ENCODE results near the gene DNAH7. TPM values are rescaled to one million over a fixed set of nuclear protein-coding genes. Genes with fewer than 3 reads are reported as not detected.
A peak's percentile ranks its signal among the peaks of the same experiment; 100 is the strongest.

The DNAH7 gene
- total and polyA plus RNA-seq, 10 of the 15 experiments (the other 5 are each of a cell fraction or from before 2014, with no cell fraction given), result 0.05 to 0.61 (median 0.16) TPM

GRCh38 chr2:196080526-196080925, 11.9 kb upstream of the DNAH7 start:
- intact Hi-C loops (cut with micrococcal nuclease; ENCODE audit: unreplicated experiment), result no loop called here

GRCh38 chr2:196079052-196079451, 10.4 kb upstream of the DNAH7 start:
- H3K27me3 ChIP-seq (replicated peaks in 1 of 2; ENCODE audit: control insufficient read depth in 2 of 2, insufficient read depth in 2 of 2, low read length in 1 of 2), result no peaks in the 10 kb centered on the region
- H3K27ac ChIP-seq (ENCODE audit: control insufficient read depth, insufficient read depth), result no peak overlapping the region
- intact Hi-C loops (cut with micrococcal nuclease; ENCODE audit: unreplicated experiment) (loop anchor here (2.0 to 5.0 kb wide), 3 partner anchors 53 to 374 kb away; no protein-coding TSS in a partner anchor), in situ Hi-C loops (cut with MboI) (no loop called here)
- no peak overlapping the region for H3K4me3 ChIP-seq
- 100% methylated on average over 1 of the region's 1 CpG for WGBS (ENCODE audit: insufficient coverage, insufficient replicate concordance, low lambda C conversion rate, missing lambda C conversion rate)
- no TSS peak for BruUV-seq (replicated peaks)
- H3K79me2 ChIP-seq (ENCODE audit: control insufficient read depth, insufficient read depth, low read length), result no peaks in the 10 kb centered on the region
- ChIA-PET CTCF (interaction anchor here (0.7 to 8.2 kb wide), 54 partner anchors 7 to 685 kb away, joined by 3 to 197 read pairs (median 10); partner anchors contain the start of genes DNAH7 and STK17B), POLR2A (interaction anchor here (0.7 to 5.7 kb wide), 7 partner anchors 19 to 197 kb away, joined by 3 to 28 read pairs (median 6); no protein-coding TSS in a partner anchor), SMC1A (ENCODE audit: uncharacterized antibody, unreplicated experiment) (interaction anchor here (0.6 to 11.8 kb wide), 58 partner anchors 9 to 687 kb away, joined by 3 to 248 read pairs (median 6); partner anchors contain the start of genes DNAH7 and STK17B), RAD21 (ENCODE audit: unreplicated experiment) (interaction anchor here (0.6 to 8.0 kb wide), 47 partner anchors 8 to 416 kb away, joined by 3 to 211 read pairs (median 8); partner anchors contain the start of genes DNAH7 and STK17B)
- H3K4me1 ChIP-seq (ENCODE audit: control insufficient read depth, insufficient read depth, low read length), result peaks cover 14% of the 10 kb centered on the region
- ATAC-seq, result no peak
- H3K9me3 ChIP-seq (replicated peaks; ENCODE audit: control insufficient read depth, insufficient read depth, low read length), result peaks cover 9% of the 10 kb centered on the region; the same call in 2 of the 3 replicates
- DNase-seq (ENCODE audit: low read depth, low spot score), result no peak
- no peak overlapping the region for H2AFZ ChIP-seq (ENCODE audit: control insufficient read depth, low read depth, low read length)
- no peaks in the 10 kb centered on the region for H4K20me1 ChIP-seq (ENCODE audit: control insufficient read depth, insufficient read depth)
- no peak for FAIRE-seq
- no peak overlapping the region for H3K4me2 ChIP-seq (ENCODE audit: control insufficient read depth, insufficient read depth)
- no peak overlapping the region for H3K9ac ChIP-seq (ENCODE audit: control insufficient read depth, insufficient read depth, low read length)
- no peaks in the 10 kb centered on the region for H3K36me3 ChIP-seq (ENCODE audit: control insufficient read depth in 2 of 2, insufficient read depth in 2 of 2, low read length in 1 of 2)
- no peak for TF ChIP-seq ZBED1 (IDR thresholded peaks at IDR 0.05; ENCODE audit: borderline replicate concordance)
- no peak for TF ChIP-seq NFYA (IDR thresholded peaks at IDR 0.05; ENCODE audit: borderline replicate concordance, low read depth, low read length)
- TF ChIP-seq E4F1 (IDR thresholded peaks at IDR 0.05; ENCODE audit: borderline replicate concordance, partially characterized antibody), result no peak
- no peak for TF ChIP-seq CBFB (IDR thresholded peaks at IDR 0.05; ENCODE audit: low read depth)
- no peak for TF ChIP-seq CHD2 (IDR thresholded peaks at IDR 0.05; ENCODE audit: borderline replicate concordance, low read depth, low read length)
- no peak for TF ChIP-seq JUND (IDR thresholded peaks at IDR 0.05; ENCODE audit: low read depth, low read length)
- no peak for TF ChIP-seq MLLT1 (IDR thresholded peaks at IDR 0.05)

More at GRCh38 chr2:196080526-196080925, 11.9 kb upstream of the DNAH7 start:
- Histone ChIP-seq H3K4me1 (ENCODE audit: control insufficient read depth, insufficient read depth, low read length) (peaks cover 14% of the 10 kb centered on the region), H3K27ac (ENCODE audit: control insufficient read depth, insufficient read depth) (no peak overlapping the region), H3K4me2 (ENCODE audit: control insufficient read depth, insufficient read depth) (no peak overlapping the region), H3K36me3 (ENCODE audit: control insufficient read depth in 2 of 2, insufficient read depth in 2 of 2, low read length in 1 of 2) (no peaks in the 10 kb centered on the region), H2AFZ (ENCODE audit: control insufficient read depth, low read depth, low read length) (no peak overlapping the region), H3K4me3 (no peak overlapping the region), H4K20me1 (ENCODE audit: control insufficient read depth, insufficient read depth) (no peaks in the 10 kb centered on the region), H3K9me3 (replicated peaks; ENCODE audit: control insufficient read depth, insufficient read depth, low read length) (peaks cover 13% of the 10 kb centered on the region; the same call in 2 of the 3 replicates), H3K9ac (ENCODE audit: control insufficient read depth, insufficient read depth, low read length) (no peak overlapping the region), H3K79me2 (ENCODE audit: control insufficient read depth, insufficient read depth, low read length) (no peaks in the 10 kb centered on the region), H3K27me3 (replicated peaks in 1 of 2; ENCODE audit: control insufficient read depth in 2 of 2, insufficient read depth in 2 of 2, low read length in 1 of 2) (no peaks in the 10 kb centered on the region)
- in situ Hi-C loops (cut with MboI), result loop anchor here (5.0 kb wide), 2 partner anchors 202 to 372 kb away; no protein-coding TSS in a partner anchor
- 40% methylated on average over 2 of the region's 2 CpGs for WGBS (ENCODE audit: insufficient coverage, insufficient replicate concordance, low lambda C conversion rate, missing lambda C conversion rate)
- ChIA-PET POLR2A (interaction anchor here (5.7 kb wide), 1 partner anchor 195 kb away, joined by 28 read pairs; no protein-coding TSS in a partner anchor), RAD21 (ENCODE audit: unreplicated experiment) (interaction anchor here (1.3 to 8.0 kb wide), 10 partner anchors 12 to 376 kb away, joined by 3 to 211 read pairs (median 35); partner anchors contain the start of gene DNAH7), SMC1A (ENCODE audit: uncharacterized antibody, unreplicated experiment) (interaction anchor here (0.7 to 11.8 kb wide), 16 partner anchors 19 to 470 kb away, joined by 3 to 248 read pairs (median 20); partner anchors contain the start of gene STK17B), CTCF (interaction anchor here (1.0 to 8.2 kb wide), 16 partner anchors 10 to 372 kb away, joined by 3 to 197 read pairs (median 19); no protein-coding TSS in a partner anchor)
- ATAC-seq, result peak; percentile 44
- FAIRE-seq, result no peak
- no peak for DNase-seq (ENCODE audit: low read depth, low spot score)
- no TSS peak for BruUV-seq (replicated peaks)
- TF ChIP-seq BACH1 (IDR thresholded peaks at IDR 0.05; ENCODE audit: borderline replicate concordance) (no peak), ZZZ3 (IDR thresholded peaks at IDR 0.05; ENCODE audit: control insufficient read depth, insufficient read length, low read depth) (no peak), ATF3 (IDR thresholded peaks at IDR 0.05; ENCODE audit: borderline replicate concordance, extremely low read depth, low read depth, low read length) (no peak), SP1 (IDR thresholded peaks at IDR 0.05; ENCODE audit: low read depth, low read length) (no peak), NR2F1 (conservative IDR thresholded peaks at IDR 0.05) (no peak), ZNF217 (IDR thresholded peaks at IDR 0.05) (no peak)
